Endothelial cell of umbilical vein (primary cell): ENCODE results near the gene ST8SIA1. TPM values are rescaled to one million over a fixed set of nuclear protein-coding genes. Genes with fewer than 3 reads are reported as not detected.
A peak's percentile ranks its signal among the peaks of the same experiment; 100 is the strongest.

Source experiments
- BruUV-seq: library from RNA; stranded (reverse); fragments of 400-500 nt; replicated peaks from 2 replicates; lab custom pipeline; 2021; lab: Mats Ljungman, UMichigan
- CTCF ChIA-PET: fragments of 300-600, 350-600 bp; sonication (Branson Sonifier 250); formaldehyde crosslinking; loops from one replicate; lab custom pipeline; 2021; ENCODE audit warnings: antibody characterized with exemption, inconsistent platforms; lab: Charles Lee
- POLR2A ChIA-PET: fragments of 300-600, 350-600 bp; sonication (Branson Sonifier 250); formaldehyde crosslinking; loops from one replicate; lab custom pipeline; 2021; ENCODE audit warnings: antibody characterized with exemption, inconsistent platforms; lab: Charles Lee
- DNase-seq: peaks from one replicate; pipeline ENCODE4 v3.0.0-alpha.2; 2011; ENCODE audit warnings: low read depth, low spot score
- FAIRE-seq: peaks from 2 replicates; lab custom pipeline; 2011; peaks lifted over from hg19 to GRCh38; lab: Jason Lieb, UNC
- H2AFZ ChIP-seq: 2 replicates; pipeline ENCODE4 v1.6.0; 2012; ENCODE audit warnings: low read depth, low read length, control low read depth, inconsistent platforms
- H3K27ac ChIP-seq: 2 replicates; pipeline ENCODE4 v1.5.1; 2011; ENCODE audit warnings: low read depth, mild to moderate bottlenecking, control low read depth, low read length, moderate library complexity; ENCODE audit not compliant: insufficient read depth
- H3K27me3 ChIP-seq, 2 experiments: 2 replicates each; pipeline versions ENCODE4 v1.6.0 to v1.6.1; 2011; ENCODE audit warnings: low read length in 2 of 2, mixed read lengths in 1 of 2; ENCODE audit not compliant: control insufficient read depth in 2 of 2, insufficient read depth in 2 of 2
- H3K36me3 ChIP-seq, 2 experiments: 2 replicates in 1 of 2; 3 replicates in 1 of 2; pipeline ENCODE4 v1.5.1; 2011; ENCODE audit warnings: low read length in 2 of 2, mild to moderate bottlenecking in 1 of 2, moderate library complexity in 1 of 2; ENCODE audit not compliant: control insufficient read depth in 2 of 2, insufficient read depth in 2 of 2; ENCODE audit errors: extremely low read depth in 1 of 2
- H3K4me1 ChIP-seq: 3 replicates; pipeline ENCODE4 v1.5.1; 2011; ENCODE audit warnings: mild to moderate bottlenecking, low read length; ENCODE audit not compliant: control insufficient read depth, insufficient read depth; ENCODE audit errors: extremely low read depth
- H3K4me2 ChIP-seq: 2 replicates; pipeline ENCODE4 v1.6.1; 2011; ENCODE audit warnings: low read length, control low read depth, mixed read lengths; ENCODE audit not compliant: insufficient read depth
- H3K4me3 ChIP-seq, 3 experiments: fragments of 200-600 bp in 1 of 3; sonication (generic), shearing (Covaris generic) in 1 of 3; replicated peaks in 1 of 3; 2 replicates each; pipeline ENCODE4 v1.5.1; 2011 to 2016; ENCODE audit warnings: control low read depth in 3 of 3, low read length in 3 of 3, mild to moderate bottlenecking in 2 of 3, inconsistent platforms in 1 of 3, low read depth in 1 of 3, moderate library complexity in 1 of 3; ENCODE audit not compliant: insufficient read depth in 1 of 3
- H3K79me2 ChIP-seq: 2 replicates; pipeline ENCODE4 v1.6.0; 2012; ENCODE audit warnings: low read length, inconsistent platforms; ENCODE audit not compliant: control insufficient read depth, insufficient read depth
- H3K9ac ChIP-seq: replicated peaks from 2 replicates; pipeline ENCODE3; 2011; ENCODE audit warnings: low read length, control low read depth; ENCODE audit not compliant: insufficient read depth; ENCODE audit errors: extremely low read depth
- H3K9me1 ChIP-seq: replicated peaks from 3 replicates; pipeline ENCODE4 v1.6.0; 2011; ENCODE audit warnings: mild to moderate bottlenecking, low read length; ENCODE audit not compliant: control insufficient read depth, insufficient read depth; ENCODE audit errors: extremely low read depth
- H3K9me3 ChIP-seq: replicated peaks from 2 replicates; pipeline ENCODE4 v1.5.1; 2012; ENCODE audit warnings: low read length, inconsistent platforms; ENCODE audit not compliant: control insufficient read depth, insufficient read depth
- H4K20me1 ChIP-seq: replicated peaks from 2 replicates; pipeline ENCODE3; 2011; ENCODE audit warnings: mild to moderate bottlenecking, low read length; ENCODE audit not compliant: control insufficient read depth, insufficient read depth; ENCODE audit errors: extremely low read depth
- CTCF ChIP-seq, 2 donors: IDR thresholded peaks; 1 replicate in 1 of 2; 2 replicates in 1 of 2; pipeline ENCODE4 v1.5.1; 2011; ENCODE audit warnings: low read length in 2 of 2, mild to moderate bottlenecking in 2 of 2, moderate library complexity in 2 of 2, control low read depth in 1 of 2, inconsistent platforms in 1 of 2, low read depth in 1 of 2; ENCODE audit not compliant: insufficient read depth in 1 of 2; ENCODE audit errors: extremely low read depth in 1 of 2
- EZH2 ChIP-seq: IDR thresholded peaks from 2 replicates; pipeline ENCODE4 v1.6.1; 2012; ENCODE audit warnings: borderline replicate concordance, low read depth, mild to moderate bottlenecking, moderate library complexity, low read length, inconsistent platforms; ENCODE audit not compliant: severe bottlenecking
- FOS ChIP-seq: IDR thresholded peaks from 2 replicates; pipeline ENCODE4 v1.6.1; 2011; ENCODE audit warnings: mild to moderate bottlenecking, low read length, moderate library complexity, borderline replicate concordance; ENCODE audit not compliant: insufficient read depth
- GATA2 ChIP-seq: IDR thresholded peaks from 2 replicates; pipeline ENCODE4 v1.7.0; 2011; ENCODE audit warnings: low read depth, mild to moderate bottlenecking, moderate library complexity, mixed read lengths, low read length; ENCODE audit not compliant: insufficient read length, insufficient read depth
- JUN ChIP-seq: IDR thresholded peaks from 2 replicates; pipeline ENCODE4 v1.6.1; 2011; ENCODE audit warnings: borderline replicate concordance, low read depth; ENCODE audit not compliant: insufficient read length, insufficient read depth
- MAX ChIP-seq: IDR thresholded peaks from 2 replicates; pipeline ENCODE4 v1.6.1; 2011; ENCODE audit not compliant: insufficient read depth, insufficient read length
- MYC ChIP-seq: IDR thresholded peaks from one replicate; pipeline ENCODE4 v1.6.1; 2011; ENCODE audit warnings: mild to moderate bottlenecking, low read depth, low read length
- POLR2A ChIP-seq: IDR thresholded peaks from 2 replicates; pipeline ENCODE4 v1.6.1; 2012; ENCODE audit warnings: low read depth, mild to moderate bottlenecking, control low read depth, low read length
- POLR2AphosphoS5 ChIP-seq: IDR thresholded peaks from 2 replicates; pipeline ENCODE4 v1.6.1; 2012; ENCODE audit warnings: low read depth, mild to moderate bottlenecking, control low read depth, low read length, moderate library complexity; ENCODE audit not compliant: insufficient read depth
- dilution Hi-C: fragments of 300-500 bp; cut with MboI; formaldehyde crosslinking; loops from one replicate; pipeline ENCODE4 v1.15.0; 2019; ENCODE audit warnings: low sequenced_read_pairs; ENCODE audit not compliant: extremely low pct_ligation_motif_present
- intact Hi-C: fragments of 100-400 bp; cut with micrococcal nuclease; formaldehyde crosslinking; loops from one replicate; pipeline ENCODE4 v1.10.0; 2022
- polyA plus RNA-seq, 4 experiments: library from polyadenylated mRNA; depleted of rRNA in 3 of 4; stranded (reverse) in 3 of 4; unstranded in 1 of 4; fragments of >200 nt; gene quantifications; 2 replicates each; pipeline versions ENCODE4 v1.2.1 to v1.2.3, GENCODE V29; 2011 to 2012; ENCODE audit warnings: missing spikeins in 1 of 4
- total RNA-seq: library from RNA; stranded (reverse); gene quantifications from 2 replicates; pipeline ENCODE4 v1.2.3, GENCODE V29; 2021

ST8SIA1 gene
- total and polyA plus RNA-seq, 2 donors (not counting 3 experiments of a cell fraction or from before 2014, with no cell fraction given): not detected

DNA sequence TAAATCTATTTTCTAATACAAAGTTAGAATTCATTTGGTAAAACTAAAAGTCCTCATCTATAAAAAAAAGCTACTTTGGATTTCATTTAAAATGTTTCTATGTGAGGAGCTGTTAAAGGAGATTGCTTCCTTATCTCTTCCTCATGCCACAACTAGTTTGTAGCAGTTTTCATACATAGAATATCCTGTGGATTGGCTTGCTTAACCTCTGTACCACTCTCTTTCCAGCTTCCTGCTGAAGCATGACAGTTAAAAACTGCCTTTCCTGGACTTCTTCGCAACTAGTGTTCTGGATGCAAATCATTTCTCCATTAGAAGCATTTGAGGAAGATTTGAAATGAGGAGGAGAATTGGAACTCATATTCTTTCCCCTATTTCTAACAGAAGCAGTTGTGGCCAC, 49.6 kb downstream of the ST8SIA1 start:
- H4K20me1 ChIP-seq: no peaks in the 10 kb centered on the region
- H3K4me3 ChIP-seq: no peak overlapping the region
- H3K9me3 ChIP-seq: no peaks in the 10 kb centered on the region
- BruUV-seq: no TSS peak
- TF ChIP-seq CTCF (IDR thresholded peaks at IDR 0.05; ENCODE audit: extremely low read depth in 1 of 2, insufficient read depth in 1 of 2, low read depth in 1 of 2, low read length in 2 of 2) (no peak), EZH2 (no peak)
- intact Hi-C loops (loop anchor here (5.0 to 10.0 kb wide), 2 partner anchors 260 to 342 kb away; partner anchors contain the start of genes C2CD5 and ETNK1), dilution Hi-C loops (no loop called here)
- CTCF ChIA-PET: interaction anchor here (1.2 kb wide), 1 partner anchor 50 kb away, joined by 4 read pairs; no protein-coding TSS in a partner anchor
- FAIRE-seq (no peak), DNase-seq (peak; percentile 15)
- no peak overlapping the region for H3K9ac ChIP-seq
- no peak overlapping the region for H3K4me2 ChIP-seq
- H2AFZ ChIP-seq: no peak overlapping the region
- no peaks in the 10 kb centered on the region for H3K36me3 ChIP-seq
- H3K27me3 ChIP-seq: no peaks in the 10 kb centered on the region
- H3K27ac ChIP-seq: no peak overlapping the region
- no peaks in the 10 kb centered on the region for H3K9me1 ChIP-seq
- no peaks in the 10 kb centered on the region for H3K79me2 ChIP-seq
- H3K4me1 ChIP-seq: peaks cover 33% of the 10 kb centered on the region
- POLR2A ChIA-PET: no interaction called here

DNA sequence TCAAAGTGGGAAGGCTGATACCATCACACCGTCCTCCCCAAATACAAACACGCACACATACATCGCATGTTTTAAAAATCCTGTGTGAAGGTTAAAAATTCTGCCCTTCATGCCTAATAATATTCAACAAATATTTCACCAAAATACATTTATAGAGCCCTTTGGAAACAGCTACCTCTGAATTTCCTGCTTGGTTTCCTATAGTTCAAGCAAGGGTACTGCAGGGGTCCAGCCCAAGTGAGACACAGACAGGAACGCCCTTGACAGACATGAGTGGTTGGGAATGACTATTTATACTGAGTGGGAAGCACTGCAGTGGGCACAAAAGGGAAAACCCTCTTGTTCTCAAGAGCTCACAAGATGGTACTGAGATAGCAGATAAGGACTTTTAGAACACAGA, 51.0 kb downstream of the ST8SIA1 start:
- no peaks in the 10 kb centered on the region for H3K36me3 ChIP-seq
- ChIA-PET CTCF (interaction anchor here (0.7 to 2.2 kb wide), 6 partner anchors 11 to 246 kb away, joined by 3 to 8 read pairs (median 6); no protein-coding TSS in a partner anchor), POLR2A (no interaction called here)
- no peaks in the 10 kb centered on the region for H3K27me3 ChIP-seq
- dilution Hi-C loops (no loop called here), intact Hi-C loops (loop anchor here (5.0 to 10.0 kb wide), 2 partner anchors 261 to 344 kb away; partner anchors contain the start of genes C2CD5 and ETNK1)
- no peaks in the 10 kb centered on the region for H3K9me1 ChIP-seq
- H4K20me1 ChIP-seq: no peaks in the 10 kb centered on the region
- peak overlapping the region; percentile 34 for H3K27ac ChIP-seq
- TF ChIP-seq MAX (no peak), POLR2AphosphoS5 (no peak), CTCF (IDR thresholded peaks at IDR 0.05; ENCODE audit: extremely low read depth in 1 of 2, insufficient read depth in 1 of 2, low read depth in 1 of 2, low read length in 2 of 2) (no peak), FOS (no peak), GATA2 (no peak), EZH2 (no peak), JUN (no peak), MYC (no peak), POLR2A (no peak)
- FAIRE-seq (no peak), DNase-seq (no peak)
- BruUV-seq: no TSS peak
- peak overlapping the region; percentile 94 for H3K4me2 ChIP-seq
- no peak overlapping the region for H3K9ac ChIP-seq
- peaks cover 33% of the 10 kb centered on the region for H3K4me1 ChIP-seq
- H3K79me2 ChIP-seq: no peaks in the 10 kb centered on the region
- H3K9me3 ChIP-seq: no peaks in the 10 kb centered on the region
- H3K4me3 ChIP-seq: no peak overlapping the region
- H2AFZ ChIP-seq: no peak overlapping the region
